GM06990 (cell line): ENCODE data around the gene SPDYE4.

Source experiments
- DNase-seq: peaks from one replicate; pipeline ENCODE4 v3.0.0-alpha.2; 2011; ENCODE audit not compliant: insufficient read length; ENCODE audit errors: extremely low read depth
- H3K27me3 ChIP-seq: replicated peaks from 2 replicates; pipeline ENCODE4 v1.6.0; 2011; ENCODE audit warnings: low read length; ENCODE audit not compliant: control insufficient read depth, insufficient read depth
- H3K36me3 ChIP-seq: 2 replicates; pipeline ENCODE4 v1.5.1; 2011; ENCODE audit warnings: low read length; ENCODE audit not compliant: control insufficient read depth, insufficient read depth
- H3K4me3 ChIP-seq: replicated peaks from 2 replicates; pipeline ENCODE4 v1.5.1; 2011; ENCODE audit warnings: low read depth, mild to moderate bottlenecking, control low read depth, low read length
- TF ChIP-seq, protein P1 (sequence below): IDR thresholded peaks from 2 replicates; pipeline ENCODE4 v1.5.1; 2011; ENCODE audit warnings: low read length, control low read depth, mild to moderate bottlenecking, inconsistent platforms; ENCODE audit not compliant: insufficient read depth, poor library complexity, severe bottlenecking

The SPDYE4 gene

DNA sequence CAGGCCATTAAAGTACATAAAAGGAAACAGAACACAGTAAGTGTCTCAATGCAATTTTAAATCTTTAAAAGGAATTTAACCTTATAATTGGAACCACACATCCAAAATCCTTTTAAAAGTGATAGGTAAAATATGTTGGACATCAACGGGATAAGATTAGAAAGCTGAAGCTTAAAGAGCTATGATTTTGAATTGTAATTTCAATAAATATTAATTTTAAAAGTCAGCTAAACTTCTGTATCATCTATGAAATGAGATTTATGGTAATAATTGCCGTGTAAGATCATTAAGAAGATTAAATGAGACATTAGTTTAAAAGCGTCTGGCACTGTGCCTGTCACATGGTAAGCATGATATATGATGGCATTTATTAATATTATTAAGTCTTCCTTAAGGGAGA is 45.0 kb downstream of the SPDYE4 start:
- no peaks in the 10 kb centered on the region for H3K27me3 ChIP-seq
- TF ChIP-seq, protein P1, sequence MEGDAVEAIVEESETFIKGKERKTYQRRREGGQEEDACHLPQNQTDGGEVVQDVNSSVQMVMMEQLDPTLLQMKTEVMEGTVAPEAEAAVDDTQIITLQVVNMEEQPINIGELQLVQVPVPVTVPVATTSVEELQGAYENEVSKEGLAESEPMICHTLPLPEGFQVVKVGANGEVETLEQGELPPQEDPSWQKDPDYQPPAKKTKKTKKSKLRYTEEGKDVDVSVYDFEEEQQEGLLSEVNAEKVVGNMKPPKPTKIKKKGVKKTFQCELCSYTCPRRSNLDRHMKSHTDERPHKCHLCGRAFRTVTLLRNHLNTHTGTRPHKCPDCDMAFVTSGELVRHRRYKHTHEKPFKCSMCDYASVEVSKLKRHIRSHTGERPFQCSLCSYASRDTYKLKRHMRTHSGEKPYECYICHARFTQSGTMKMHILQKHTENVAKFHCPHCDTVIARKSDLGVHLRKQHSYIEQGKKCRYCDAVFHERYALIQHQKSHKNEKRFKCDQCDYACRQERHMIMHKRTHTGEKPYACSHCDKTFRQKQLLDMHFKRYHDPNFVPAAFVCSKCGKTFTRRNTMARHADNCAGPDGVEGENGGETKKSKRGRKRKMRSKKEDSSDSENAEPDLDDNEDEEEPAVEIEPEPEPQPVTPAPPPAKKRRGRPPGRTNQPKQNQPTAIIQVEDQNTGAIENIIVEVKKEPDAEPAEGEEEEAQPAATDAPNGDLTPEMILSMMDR, result no peak
- H3K4me3 ChIP-seq, result no peak overlapping the region
- no peaks in the 10 kb centered on the region for H3K36me3 ChIP-seq
- no peak for DNase-seq

DNA sequence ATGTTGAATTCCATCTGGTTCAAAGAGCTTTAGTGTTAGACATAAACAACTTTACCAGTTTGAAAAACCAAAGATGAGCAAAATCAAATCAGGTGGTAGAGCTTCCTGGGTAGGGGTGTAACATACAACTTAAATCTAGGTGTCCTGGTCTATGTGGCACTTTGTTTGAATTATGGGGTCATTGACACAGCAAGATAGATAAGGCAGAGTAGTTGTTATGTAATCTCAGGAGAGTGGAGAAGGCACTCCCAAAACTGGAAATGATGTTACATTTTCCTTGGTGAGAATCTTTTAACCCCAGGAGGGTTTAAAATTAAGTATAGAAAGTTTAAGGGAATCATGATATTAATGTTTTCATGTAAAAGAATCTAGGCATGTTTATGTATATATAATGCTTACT is 45.6 kb downstream of the SPDYE4 start:
- no peaks in the 10 kb centered on the region for H3K27me3 ChIP-seq
- TF ChIP-seq, protein P1, result no peak
- no peaks in the 10 kb centered on the region for H3K36me3 ChIP-seq
- no peak for DNase-seq
- no peak overlapping the region for H3K4me3 ChIP-seq

DNA sequence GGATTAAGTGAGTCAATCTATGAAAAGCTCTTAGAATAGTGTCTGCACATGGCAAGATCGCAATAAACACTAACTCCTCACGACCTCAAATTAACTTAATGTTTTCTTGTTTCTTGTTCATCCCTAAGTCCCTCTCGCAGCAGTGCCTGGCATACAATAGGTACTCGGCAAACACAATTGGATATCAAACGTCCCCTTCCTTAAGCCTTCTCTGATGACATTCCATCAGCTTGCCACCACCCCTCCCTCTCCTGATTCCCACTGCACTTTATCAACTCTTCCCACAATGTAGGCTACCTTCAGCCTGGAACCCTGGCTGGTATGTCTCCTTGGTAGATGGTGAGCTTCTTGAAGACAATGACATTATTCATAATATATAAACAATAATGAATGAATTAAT is 47.1 kb downstream of the SPDYE4 start:
- H3K4me3 ChIP-seq, result no peak overlapping the region
- DNase-seq, result no peak
- H3K36me3 ChIP-seq, result no peaks in the 10 kb centered on the region
- H3K27me3 ChIP-seq, result no peaks in the 10 kb centered on the region
- TF ChIP-seq, protein P1, result no peak

DNA sequence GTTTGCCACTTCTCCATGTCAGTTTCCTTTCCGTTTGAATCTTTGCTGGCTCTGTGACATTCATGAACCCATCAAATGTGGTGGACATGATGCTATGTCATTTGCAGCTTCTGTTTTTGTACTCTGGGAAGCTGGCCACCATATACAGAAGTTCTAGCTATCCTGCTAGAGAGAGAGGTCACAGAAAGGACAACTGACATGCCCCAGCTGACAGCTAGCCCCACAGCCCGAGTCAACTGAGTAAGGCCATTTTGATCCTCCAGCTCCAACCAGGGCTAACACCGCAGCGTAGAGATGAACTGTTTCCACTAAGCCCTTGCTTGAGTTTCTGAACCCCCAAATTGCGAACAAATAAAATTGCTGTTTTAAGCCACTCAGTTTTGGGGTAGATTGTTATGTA is 47.5 kb downstream of the SPDYE4 start:
- Histone ChIP-seq H3K4me3 (no peak overlapping the region), H3K36me3 (no peaks in the 10 kb centered on the region), H3K27me3 (no peaks in the 10 kb centered on the region)
- TF ChIP-seq, protein P1, result no peak
- no peak for DNase-seq

DNA sequence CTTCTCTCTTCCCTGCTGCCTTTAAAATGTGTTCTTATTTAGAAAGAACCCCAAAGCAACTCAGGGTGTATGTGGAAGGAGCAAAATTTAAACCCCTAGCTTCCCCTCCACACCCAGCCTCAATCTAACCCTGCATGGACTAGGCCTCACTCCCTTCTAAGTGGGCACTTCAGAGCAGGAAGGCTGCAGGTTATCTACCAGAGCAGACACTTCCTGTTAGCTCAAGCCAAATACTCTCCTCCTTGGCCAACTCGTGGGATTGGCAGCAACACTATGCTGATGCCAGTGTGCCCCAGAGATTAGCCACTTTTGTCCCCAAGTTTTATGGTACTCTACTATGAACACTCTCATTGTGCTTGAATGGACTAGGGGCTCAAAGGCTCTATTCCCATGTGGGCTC is 49.3 kb downstream of the SPDYE4 start:
- no peak for DNase-seq
- TF ChIP-seq, protein P1, result no peak
- no peaks in the 10 kb centered on the region for H3K36me3 ChIP-seq
- no peaks in the 10 kb centered on the region for H3K27me3 ChIP-seq
- no peak overlapping the region for H3K4me3 ChIP-seq

DNA sequence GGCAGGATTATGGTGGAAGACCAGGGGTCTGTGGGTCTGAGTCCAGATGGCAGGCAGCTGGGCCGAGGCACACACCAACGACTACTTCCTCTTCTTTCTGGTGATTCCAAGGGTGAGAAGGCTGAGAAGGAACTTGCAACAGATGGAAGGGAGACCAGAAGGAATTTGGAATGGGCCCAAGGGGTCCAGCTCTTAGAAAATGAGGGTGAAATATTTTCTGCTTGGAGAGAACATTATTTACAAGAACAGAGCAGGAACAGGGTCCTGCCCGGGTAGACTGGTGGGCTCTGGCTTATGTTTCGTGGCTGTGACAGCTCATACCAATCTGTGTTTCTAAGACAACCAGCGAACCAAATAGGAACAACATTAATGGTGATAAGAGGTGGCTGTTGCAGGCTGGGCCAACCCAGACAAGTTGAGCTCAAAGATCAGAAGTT is 50.3 kb downstream of the SPDYE4 start:
- no peak for DNase-seq
- Histone ChIP-seq H3K4me3 (no peak overlapping the region), H3K27me3 (no peaks in the 10 kb centered on the region), H3K36me3 (no peaks in the 10 kb centered on the region)
- TF ChIP-seq, protein P1, result no peak
